A673 (cell line): ENCODE measurements around the gene PEX14.

Experiments used
- EZH2 ChIP-seq: fragments of 200-600 bp; sonication (generic); IDR thresholded peaks from 2 replicates; pipeline ENCODE4 v1.6.1; 2017; ENCODE audit warnings: borderline replicate concordance, low read depth, mild to moderate bottlenecking, mixed read lengths, antibody characterized with exemption, low read length; ENCODE audit not compliant: poor library complexity, severe bottlenecking
- TF ChIP-seq, protein P1 (sequence below): fragments of 300-800, 200-600 bp; sonication (generic); conservative IDR thresholded peaks from 2 replicates; pipeline ENCODE4 v1.5.1; 2017; ENCODE audit warnings: low read depth, mild to moderate bottlenecking, antibody characterized with exemption, low read length, moderate library complexity, mixed read lengths

DNA sequence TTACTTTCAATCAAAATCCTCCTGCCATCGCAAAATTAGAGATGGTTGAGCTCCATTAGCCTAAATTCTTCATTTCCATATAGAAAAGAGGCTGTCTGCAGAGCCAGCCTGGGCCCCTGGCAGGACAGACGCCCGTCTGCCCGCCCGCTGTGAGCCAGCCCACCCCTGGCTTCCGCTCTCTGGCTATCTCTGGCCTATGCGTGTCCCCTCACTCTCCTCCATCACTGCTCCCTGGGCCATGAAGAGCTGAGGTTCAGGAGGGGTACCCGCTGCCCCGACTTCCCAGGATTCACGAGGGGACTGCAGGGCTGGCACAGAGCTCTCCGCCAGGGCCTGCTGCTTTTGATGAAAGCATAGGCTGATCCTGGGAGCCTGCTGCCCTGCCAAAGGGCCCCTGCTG is 204.1 kb downstream of the PEX14 start:
- TF ChIP-seq, protein P1, sequence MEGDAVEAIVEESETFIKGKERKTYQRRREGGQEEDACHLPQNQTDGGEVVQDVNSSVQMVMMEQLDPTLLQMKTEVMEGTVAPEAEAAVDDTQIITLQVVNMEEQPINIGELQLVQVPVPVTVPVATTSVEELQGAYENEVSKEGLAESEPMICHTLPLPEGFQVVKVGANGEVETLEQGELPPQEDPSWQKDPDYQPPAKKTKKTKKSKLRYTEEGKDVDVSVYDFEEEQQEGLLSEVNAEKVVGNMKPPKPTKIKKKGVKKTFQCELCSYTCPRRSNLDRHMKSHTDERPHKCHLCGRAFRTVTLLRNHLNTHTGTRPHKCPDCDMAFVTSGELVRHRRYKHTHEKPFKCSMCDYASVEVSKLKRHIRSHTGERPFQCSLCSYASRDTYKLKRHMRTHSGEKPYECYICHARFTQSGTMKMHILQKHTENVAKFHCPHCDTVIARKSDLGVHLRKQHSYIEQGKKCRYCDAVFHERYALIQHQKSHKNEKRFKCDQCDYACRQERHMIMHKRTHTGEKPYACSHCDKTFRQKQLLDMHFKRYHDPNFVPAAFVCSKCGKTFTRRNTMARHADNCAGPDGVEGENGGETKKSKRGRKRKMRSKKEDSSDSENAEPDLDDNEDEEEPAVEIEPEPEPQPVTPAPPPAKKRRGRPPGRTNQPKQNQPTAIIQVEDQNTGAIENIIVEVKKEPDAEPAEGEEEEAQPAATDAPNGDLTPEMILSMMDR: no peak
- TF ChIP-seq EZH2: no peak
